ENCODE measurements around the gene DOP1A.

DOP1A gene

DNA sequence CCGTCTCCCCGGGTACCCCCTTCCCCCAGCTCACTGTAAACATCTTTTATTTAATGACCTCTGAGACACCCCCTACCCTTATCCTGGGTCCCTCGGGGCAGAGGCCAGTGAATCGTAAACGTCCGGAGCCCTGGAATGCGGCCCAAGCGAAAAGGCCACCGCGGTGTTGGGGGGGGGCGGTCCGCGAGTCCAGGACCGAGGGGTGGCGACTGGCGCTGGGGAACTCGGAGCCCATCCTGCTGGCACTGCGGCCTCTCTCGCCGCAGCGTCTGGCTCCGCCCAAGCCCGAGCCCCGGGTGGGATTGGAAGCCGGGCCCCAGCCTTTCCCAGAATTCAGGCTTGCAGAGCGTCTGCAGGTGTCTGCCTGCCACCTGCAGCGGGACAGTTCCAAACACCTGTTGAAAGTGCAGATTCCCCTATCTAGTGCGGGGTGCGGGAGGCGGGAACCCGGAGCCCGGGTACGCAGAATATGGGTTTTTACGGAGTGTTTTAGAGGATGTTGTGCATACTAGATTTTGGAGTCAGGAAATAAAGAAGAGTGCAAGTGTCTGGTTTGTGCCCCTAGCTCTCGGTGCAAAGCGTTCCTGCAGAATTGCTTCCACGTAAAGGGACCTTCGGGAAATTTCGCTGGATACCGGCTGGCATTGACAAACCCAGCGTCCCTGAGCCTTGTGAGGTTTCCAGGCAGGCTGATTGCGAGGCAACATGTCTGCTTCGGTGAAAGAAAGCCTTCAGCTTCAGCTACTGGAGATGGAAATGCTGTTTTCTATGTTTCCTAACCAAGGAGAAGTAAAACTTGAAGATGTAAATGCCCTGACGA, 126.5 kb downstream of the DOP1A start:
- DNase-seq (ENCODE audit: insufficient read length, low spot score) = peak; percentile 39
- FAIRE-seq = no peak

GRCh38 chr6:83198486-83199172, 131.2 kb downstream of the DOP1A start:
- FAIRE-seq (no peak), DNase-seq (ENCODE audit: insufficient read length, low spot score) (no peak)

GRCh38 chr6:83199173-83199862, 131.8 kb downstream of the DOP1A start:
- FAIRE-seq (no peak), DNase-seq (ENCODE audit: insufficient read length, low spot score) (no peak)

- DNase-seq (ENCODE audit: insufficient read length, low spot score) (peak; percentile 48), FAIRE-seq (peak; percentile 9)
Observed at GRCh38 chr6:83199863-83200225, 132.4 kb downstream of the DOP1A start.

GRCh38 chr6:83202031-83202430, 134.6 kb downstream of the DOP1A start:
- no peak for FAIRE-seq
- no peak for DNase-seq (ENCODE audit: insufficient read length, low spot score)

- FAIRE-seq = peak; percentile 57
- DNase-seq (ENCODE audit: insufficient read length, low spot score) = peak; percentile 45
Observed at GRCh38 chr6:83215131-83216047, 147.9 kb downstream of the DOP1A start.

GRCh38 chr6:83216806-83217205, 149.3 kb downstream of the DOP1A start:
- no peak for DNase-seq (ENCODE audit: insufficient read length, low spot score)
- FAIRE-seq = no peak

Data from HTR-8/SVneo (cell line).